ENCODE measurements around the gene BLOC1S4. TPM values are rescaled to one million over a fixed set of nuclear protein-coding genes. Genes with fewer than 3 reads are reported as not detected.

The BLOC1S4 gene
- total RNA-seq, 1 donor from 2014 or later, result 23.8 TPM

DNA sequence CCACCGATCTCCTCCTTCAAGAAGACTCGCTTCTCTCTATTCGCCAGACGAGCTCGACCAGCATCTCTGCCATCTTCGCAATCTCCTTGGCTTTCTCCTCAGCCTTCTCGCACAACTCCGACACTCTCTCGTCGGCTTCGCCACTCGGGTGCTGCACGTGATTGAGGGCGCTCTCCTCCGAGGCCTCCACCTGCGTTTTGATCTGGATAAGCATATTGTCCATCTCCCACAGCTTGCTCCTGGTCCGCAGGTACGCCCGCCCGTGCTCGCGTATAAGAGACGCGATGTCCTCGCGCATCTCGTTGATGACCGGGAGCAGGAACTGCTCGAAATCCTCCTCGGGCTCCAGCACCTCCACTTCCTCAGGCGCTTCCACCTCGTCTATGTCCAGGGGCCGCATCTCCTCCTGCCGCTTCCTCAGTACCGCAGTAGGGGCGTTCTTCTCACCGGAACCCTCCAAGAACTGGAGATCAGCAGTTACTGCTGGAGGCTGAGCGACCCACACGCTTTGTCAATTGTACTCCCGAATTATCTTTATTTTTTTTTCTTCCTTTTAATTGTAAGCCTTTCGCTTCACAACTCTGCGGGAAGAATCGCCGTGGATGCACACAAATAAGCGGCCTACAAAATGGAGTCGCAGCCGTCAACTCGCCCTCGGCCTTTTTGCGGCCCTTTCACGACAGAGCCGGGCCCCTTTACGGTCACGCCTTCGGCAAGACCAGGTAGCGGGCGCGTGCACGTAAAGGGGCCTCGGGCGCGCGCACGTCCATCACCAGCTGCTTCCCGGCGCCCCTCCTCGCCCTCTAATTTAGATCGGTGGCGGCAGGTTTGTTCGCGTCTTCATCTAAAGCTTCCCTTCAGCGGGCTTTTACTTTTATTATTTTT lies 6.5 kb upstream of the BLOC1S4 start, which contains the start of gene MRFAP1L1:
Gene MRFAP1L1, minus strand, starts transcription at position 636 of the 885 bp plus-strand sequence. Its CDS starts 236 bp downstream, at position 400.
- no peaks in the 10 kb centered on the region for H3K9me3 Mint-ChIP-seq
- H3K27ac Mint-ChIP-seq (ENCODE audit: unreplicated experiment), result peak within 1 kb of the TSS; percentile 97
- peaks cover 27% of the 10 kb centered on the region for H3K27me3 Mint-ChIP-seq (ENCODE audit: low read depth)
- peak; percentile 95 for DNase-seq (ENCODE audit: low read depth, low spot score)
- peaks cover 43% of the 10 kb centered on the region for H3K4me1 Mint-ChIP-seq
- TF ChIP-seq, protein P1, sequence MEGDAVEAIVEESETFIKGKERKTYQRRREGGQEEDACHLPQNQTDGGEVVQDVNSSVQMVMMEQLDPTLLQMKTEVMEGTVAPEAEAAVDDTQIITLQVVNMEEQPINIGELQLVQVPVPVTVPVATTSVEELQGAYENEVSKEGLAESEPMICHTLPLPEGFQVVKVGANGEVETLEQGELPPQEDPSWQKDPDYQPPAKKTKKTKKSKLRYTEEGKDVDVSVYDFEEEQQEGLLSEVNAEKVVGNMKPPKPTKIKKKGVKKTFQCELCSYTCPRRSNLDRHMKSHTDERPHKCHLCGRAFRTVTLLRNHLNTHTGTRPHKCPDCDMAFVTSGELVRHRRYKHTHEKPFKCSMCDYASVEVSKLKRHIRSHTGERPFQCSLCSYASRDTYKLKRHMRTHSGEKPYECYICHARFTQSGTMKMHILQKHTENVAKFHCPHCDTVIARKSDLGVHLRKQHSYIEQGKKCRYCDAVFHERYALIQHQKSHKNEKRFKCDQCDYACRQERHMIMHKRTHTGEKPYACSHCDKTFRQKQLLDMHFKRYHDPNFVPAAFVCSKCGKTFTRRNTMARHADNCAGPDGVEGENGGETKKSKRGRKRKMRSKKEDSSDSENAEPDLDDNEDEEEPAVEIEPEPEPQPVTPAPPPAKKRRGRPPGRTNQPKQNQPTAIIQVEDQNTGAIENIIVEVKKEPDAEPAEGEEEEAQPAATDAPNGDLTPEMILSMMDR (conservative IDR thresholded peaks at IDR 0.05), result peak; percentile 28
- peak within 1 kb of the TSS; percentile 99 for H3K4me3 Mint-ChIP-seq
- H3K36me3 Mint-ChIP-seq (ENCODE audit: low read depth), result peaks cover 29% of the 10 kb centered on the region

DNA sequence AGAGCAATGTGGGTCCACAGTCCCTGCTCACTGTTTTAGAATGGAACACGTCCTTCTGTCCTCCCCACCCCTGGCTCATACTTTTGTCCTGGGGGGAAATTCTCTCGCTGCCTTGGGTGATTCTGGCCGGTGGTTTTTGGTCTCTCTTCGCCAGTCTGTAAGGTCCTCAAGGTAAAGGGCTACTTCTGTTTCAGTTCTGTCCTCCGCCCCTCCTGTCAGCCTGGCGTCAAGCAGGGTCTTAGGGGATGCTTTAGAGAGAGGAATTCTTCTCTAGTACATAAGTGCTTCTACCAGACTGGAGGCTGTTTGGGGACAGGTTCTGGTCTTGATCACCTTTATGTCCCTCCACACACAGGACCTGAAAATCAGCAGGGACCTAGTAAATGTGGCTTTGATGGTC lies 5.7 kb upstream of the BLOC1S4 start:
- Mint-ChIP-seq H3K4me3 (peak overlapping the region; percentile 99), H3K27ac (ENCODE audit: unreplicated experiment) (no peak overlapping the region), H3K9me3 (no peaks in the 10 kb centered on the region), H3K36me3 (ENCODE audit: low read depth) (peaks cover 22% of the 10 kb centered on the region), H3K4me1 (peaks cover 42% of the 10 kb centered on the region), H3K27me3 (ENCODE audit: low read depth) (peaks cover 29% of the 10 kb centered on the region)
- no peak for DNase-seq (ENCODE audit: low read depth, low spot score)
- TF ChIP-seq, protein P1 (conservative IDR thresholded peaks at IDR 0.05), result no peak

- TF ChIP-seq, protein P1 (conservative IDR thresholded peaks at IDR 0.05), result no peak
- H3K9me3 Mint-ChIP-seq, result no peaks in the 10 kb centered on the region
- peaks cover 18% of the 10 kb centered on the region for H3K36me3 Mint-ChIP-seq (ENCODE audit: low read depth)
- H3K4me1 Mint-ChIP-seq, result peaks cover 43% of the 10 kb centered on the region
- no peak overlapping the region for H3K27ac Mint-ChIP-seq (ENCODE audit: unreplicated experiment)
- peak overlapping the region; percentile 99 for H3K4me3 Mint-ChIP-seq
- H3K27me3 Mint-ChIP-seq (ENCODE audit: low read depth), result peaks cover 31% of the 10 kb centered on the region
- no peak for DNase-seq (ENCODE audit: low read depth, low spot score)
Measured at GRCh38 chr4:6710996-6711395, 5.0 kb upstream of the BLOC1S4 start.

DNA sequence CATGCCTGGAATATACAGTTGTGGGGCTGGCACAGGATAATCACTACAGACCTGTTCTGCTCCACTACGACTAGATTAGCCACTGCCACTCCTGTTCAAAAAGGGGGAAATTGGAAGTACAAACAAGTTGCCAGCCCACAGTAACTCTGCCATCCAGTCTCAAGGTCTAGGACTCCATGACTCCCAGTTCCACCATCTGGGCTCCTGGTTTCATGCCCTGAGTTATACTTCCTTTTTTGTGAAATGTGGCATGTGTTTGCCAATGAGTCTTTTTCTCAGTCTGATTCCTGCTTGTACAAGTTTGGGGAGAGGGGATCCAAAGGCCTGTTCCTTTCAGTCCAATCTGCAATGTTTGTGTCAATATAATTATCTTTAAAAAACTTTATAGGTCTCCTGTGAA lies 1.0 kb upstream of the BLOC1S4 start:
- Mint-ChIP-seq H3K27me3 (ENCODE audit: low read depth) (peaks cover 31% of the 10 kb centered on the region), H3K27ac (ENCODE audit: unreplicated experiment) (no peak overlapping the region), H3K9me3 (no peaks in the 10 kb centered on the region), H3K36me3 (ENCODE audit: low read depth) (peaks cover 3% of the 10 kb centered on the region), H3K4me3 (peak overlapping the region; percentile 66), H3K4me1 (peaks cover 26% of the 10 kb centered on the region)
- TF ChIP-seq, protein P1 (conservative IDR thresholded peaks at IDR 0.05), result no peak
- no peak for DNase-seq (ENCODE audit: low read depth, low spot score)

GRCh38 chr4:6715704-6716017 lies 313 bp upstream of the BLOC1S4 start:
- Mint-ChIP-seq H3K4me3 (peak overlapping the region; percentile 87), H3K9me3 (no peaks in the 10 kb centered on the region), H3K4me1 (peaks cover 27% of the 10 kb centered on the region), H3K36me3 (ENCODE audit: low read depth) (peaks cover 3% of the 10 kb centered on the region), H3K27ac (ENCODE audit: unreplicated experiment) (peak overlapping the region; percentile 63), H3K27me3 (ENCODE audit: low read depth) (peaks cover 34% of the 10 kb centered on the region)
- no peak for DNase-seq (ENCODE audit: low read depth, low spot score)
- TF ChIP-seq, protein P1 (conservative IDR thresholded peaks at IDR 0.05), result no peak
